PC-9 (cell line): ENCODE results near the gene GLDN. TPM values are rescaled to one million over a fixed set of nuclear protein-coding genes. Genes with fewer than 3 reads are reported as not detected.
"Not testable (repeated sequence)": the region's sequence is repeated elsewhere in the genome, so short reads cannot be mapped to it uniquely, and the experiment has no call there.

Source experiments
- BruUV-seq: library from RNA; stranded (reverse); fragments of 400-500 nt; replicated peaks from 2 replicates; lab custom pipeline; 2021; lab: Mats Ljungman, UMichigan
- CTCF ChIA-PET: fragments of 300-600 bp; sonication (Branson Sonifier 250); formaldehyde crosslinking; loops from one replicate; lab custom pipeline; 2022; ENCODE audit warnings: antibody characterized with exemption; lab: Charles Lee
- POLR2A ChIA-PET: fragments of 300-600 bp; sonication (Branson Sonifier 250); formaldehyde crosslinking; loops from one replicate; lab custom pipeline; 2022; ENCODE audit warnings: antibody characterized with exemption; ENCODE audit not compliant: unreplicated experiment; lab: Charles Lee
- DNase-seq, 2 experiments: peaks; one replicate each; pipeline versions ENCODE4 v3.0.0 to v3.0.0-alpha.2; 2015 to 2022; ENCODE audit warnings: mixed read lengths in 1 of 2
- H2AFZ ChIP-seq: fragments of 200-600 bp; sonication (generic); 2 replicates; pipeline ENCODE4 v1.8.1; 2017; ENCODE audit warnings: antibody characterized with exemption
- H3F3A ChIP-seq: fragments of 200-600 bp; sonication (generic); 2 replicates; pipeline ENCODE4 v1.8.1; 2017; ENCODE audit warnings: antibody characterized with exemption, mild to moderate bottlenecking, low read depth; ENCODE audit not compliant: insufficient read depth
- H3K27ac ChIP-seq: fragments of 200-600 bp; sonication (generic); 2 replicates; pipeline ENCODE4 v1.6.1; 2016; ENCODE audit warnings: mixed run types
- H3K27me3 ChIP-seq: fragments of 200-600 bp; sonication (generic); 2 replicates; pipeline ENCODE4 v1.6.1; 2016; ENCODE audit warnings: low read depth, mixed run types; ENCODE audit not compliant: insufficient read depth
- H3K36me3 ChIP-seq: fragments of 200-600 bp; sonication (generic); 2 replicates; pipeline ENCODE4 v1.6.1; 2016; ENCODE audit warnings: low read depth, mixed run types
- H3K4me1 ChIP-seq: fragments of 200-600 bp; sonication (generic); replicated peaks from 2 replicates; pipeline ENCODE4 v1.6.1; 2016; ENCODE audit warnings: mixed run types; ENCODE audit not compliant: insufficient read depth
- H3K4me2 ChIP-seq: fragments of 200-600 bp; sonication (generic); 2 replicates; pipeline ENCODE4 v1.6.1; 2017; ENCODE audit warnings: mixed run types
- H3K4me3 ChIP-seq: fragments of 200-600 bp; sonication (generic); 2 replicates; pipeline ENCODE4 v1.6.1; 2016; ENCODE audit warnings: mixed run types
- H3K79me2 ChIP-seq: fragments of 200-600 bp; sonication (generic); 2 replicates; pipeline ENCODE4 v1.6.1; 2017; ENCODE audit warnings: low read depth, mixed run types
- H3K9me2 ChIP-seq: fragments of 200-600 bp; sonication (generic); 2 replicates; pipeline ENCODE4 v1.8.1; 2017; ENCODE audit warnings: mild to moderate bottlenecking; ENCODE audit not compliant: insufficient read depth
- H3K9me3 ChIP-seq: fragments of 200-600 bp; sonication (generic); 2 replicates; pipeline ENCODE4 v1.8.1; 2016; ENCODE audit warnings: low read depth; ENCODE audit not compliant: insufficient read depth
- H4K20me1 ChIP-seq: fragments of 200-600 bp; sonication (generic); 2 replicates; pipeline ENCODE4 v1.8.1; 2017; ENCODE audit not compliant: insufficient read depth
- EZH2 ChIP-seq: fragments of 200-600 bp; sonication (generic); IDR thresholded peaks from 2 replicates; pipeline ENCODE4 v1.8.0; 2017; ENCODE audit warnings: antibody characterized with exemption, low read depth
- intact Hi-C: fragments of 100-400 bp; cut with micrococcal nuclease; formaldehyde crosslinking; loops from one replicate; pipeline ENCODE4 v1.10.0; 2022; ENCODE audit not compliant: unreplicated experiment
- total RNA-seq: library from RNA; stranded (reverse); gene quantifications from 2 replicates; pipeline ENCODE4 v1.2.3, GENCODE V29; 2021
- TF ChIP-seq, protein P1 (sequence below): fragments of 200-600 bp; sonication (generic); conservative IDR thresholded peaks from 2 replicates; pipeline ENCODE4 v1.6.1; 2017; ENCODE audit warnings: mixed run types, antibody characterized with exemption, mild to moderate bottlenecking, moderate library complexity

The GLDN gene
- total RNA-seq, 1 experiment from 2014 or later, result not detected

DNA sequence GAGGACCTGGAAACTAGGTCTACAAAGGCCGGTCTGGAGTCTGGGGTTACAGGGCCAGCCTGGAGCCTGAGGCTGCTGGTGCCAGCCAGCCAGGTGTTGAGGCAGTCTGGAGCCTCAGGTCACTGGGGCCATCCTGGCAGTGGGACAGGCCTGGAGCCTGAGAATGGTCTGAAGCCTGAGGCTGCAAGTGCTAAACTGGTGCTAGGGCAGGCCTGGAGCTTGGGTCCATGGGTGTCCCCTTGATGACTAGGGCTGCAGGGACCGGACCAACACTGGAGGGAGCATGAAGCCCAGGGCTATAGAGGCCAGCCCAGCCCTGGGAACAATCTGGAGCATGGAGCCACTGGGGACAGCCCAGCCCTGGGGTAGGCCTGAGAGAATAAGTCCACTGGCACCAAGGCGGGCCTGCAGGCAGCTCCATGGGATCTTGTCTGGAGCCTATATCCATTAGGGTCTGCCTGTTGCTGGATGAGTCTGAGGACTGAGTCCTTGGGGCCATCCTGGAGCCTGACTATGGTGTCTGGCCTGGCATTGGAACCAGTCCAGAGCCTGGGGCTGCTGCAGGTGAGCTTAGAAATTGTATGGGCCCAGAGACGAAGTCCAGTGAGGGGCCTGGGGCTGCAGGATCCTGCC lies 101.9 kb downstream of the GLDN start:
- no peak for DNase-seq
- ChIA-PET POLR2A (no interaction called here), CTCF (no interaction called here)
- H3K4me2 ChIP-seq, result no peak overlapping the region
- no peaks in the 10 kb centered on the region for H3K79me2 ChIP-seq
- no peaks in the 10 kb centered on the region for H3K9me2 ChIP-seq
- no peaks in the 10 kb centered on the region for H3F3A ChIP-seq
- no TSS peak for BruUV-seq
- no peaks in the 10 kb centered on the region for H3K9me3 ChIP-seq
- no peaks in the 10 kb centered on the region for H3K27me3 ChIP-seq
- H3K36me3 ChIP-seq, result no peaks in the 10 kb centered on the region; the same call in 1 of the 2 replicates
- TF ChIP-seq EZH2, result no peak
- TF ChIP-seq, protein P1, sequence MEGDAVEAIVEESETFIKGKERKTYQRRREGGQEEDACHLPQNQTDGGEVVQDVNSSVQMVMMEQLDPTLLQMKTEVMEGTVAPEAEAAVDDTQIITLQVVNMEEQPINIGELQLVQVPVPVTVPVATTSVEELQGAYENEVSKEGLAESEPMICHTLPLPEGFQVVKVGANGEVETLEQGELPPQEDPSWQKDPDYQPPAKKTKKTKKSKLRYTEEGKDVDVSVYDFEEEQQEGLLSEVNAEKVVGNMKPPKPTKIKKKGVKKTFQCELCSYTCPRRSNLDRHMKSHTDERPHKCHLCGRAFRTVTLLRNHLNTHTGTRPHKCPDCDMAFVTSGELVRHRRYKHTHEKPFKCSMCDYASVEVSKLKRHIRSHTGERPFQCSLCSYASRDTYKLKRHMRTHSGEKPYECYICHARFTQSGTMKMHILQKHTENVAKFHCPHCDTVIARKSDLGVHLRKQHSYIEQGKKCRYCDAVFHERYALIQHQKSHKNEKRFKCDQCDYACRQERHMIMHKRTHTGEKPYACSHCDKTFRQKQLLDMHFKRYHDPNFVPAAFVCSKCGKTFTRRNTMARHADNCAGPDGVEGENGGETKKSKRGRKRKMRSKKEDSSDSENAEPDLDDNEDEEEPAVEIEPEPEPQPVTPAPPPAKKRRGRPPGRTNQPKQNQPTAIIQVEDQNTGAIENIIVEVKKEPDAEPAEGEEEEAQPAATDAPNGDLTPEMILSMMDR, result no peak
- H3K27ac ChIP-seq, result no peak overlapping the region
- H2AFZ ChIP-seq, result no peak overlapping the region
- H3K4me3 ChIP-seq, result no peak overlapping the region
- H3K4me1 ChIP-seq, result no peaks in the 10 kb centered on the region
- no peaks in the 10 kb centered on the region for H4K20me1 ChIP-seq
- intact Hi-C loops, result no loop called here

DNA sequence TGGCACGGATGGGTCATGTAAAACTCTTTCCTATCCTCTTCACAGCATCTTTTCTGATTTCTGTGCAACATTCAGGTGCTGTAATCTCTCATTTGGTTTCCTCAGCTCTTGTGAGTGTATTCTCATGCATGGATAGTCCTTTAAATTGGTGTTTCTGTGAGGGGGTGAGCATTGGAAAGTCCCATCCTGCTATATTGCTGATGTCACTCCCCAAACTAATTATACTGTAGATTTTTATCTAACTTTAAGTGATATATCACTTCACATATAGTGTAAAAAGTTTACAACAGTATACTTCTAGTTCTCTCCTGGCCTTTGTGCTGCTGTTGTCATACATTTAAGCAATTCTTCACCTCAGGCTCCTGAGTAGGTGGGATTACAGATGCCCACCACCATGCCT lies 102.7 kb downstream of the GLDN start:
- BruUV-seq, result no TSS peak
- Histone ChIP-seq H3K36me3 (peaks cover 4% of the 10 kb centered on the region; the same call in 1 of the 2 replicates), H3K4me1 (0 out of 2 replicates have a peak, but pooled peaks cover 3% of the 10 kb centered on the region), H2AFZ (no peak overlapping the region), H3K9me2 (no peaks in the 10 kb centered on the region), H3K4me2 (no peak overlapping the region), H3K79me2 (no peaks in the 10 kb centered on the region), H3K27ac (no peak overlapping the region), H4K20me1 (no peaks in the 10 kb centered on the region), H3K27me3 (no peaks in the 10 kb centered on the region), H3K4me3 (no peak overlapping the region), H3K9me3 (no peaks in the 10 kb centered on the region), H3F3A (no peaks in the 10 kb centered on the region)
- CTCF ChIA-PET, result no interaction called here
- TF ChIP-seq EZH2, result no peak
- TF ChIP-seq, protein P1, result no peak
- no peak for DNase-seq
- POLR2A ChIA-PET, result no interaction called here
- intact Hi-C loops, result no loop called here

DNA sequence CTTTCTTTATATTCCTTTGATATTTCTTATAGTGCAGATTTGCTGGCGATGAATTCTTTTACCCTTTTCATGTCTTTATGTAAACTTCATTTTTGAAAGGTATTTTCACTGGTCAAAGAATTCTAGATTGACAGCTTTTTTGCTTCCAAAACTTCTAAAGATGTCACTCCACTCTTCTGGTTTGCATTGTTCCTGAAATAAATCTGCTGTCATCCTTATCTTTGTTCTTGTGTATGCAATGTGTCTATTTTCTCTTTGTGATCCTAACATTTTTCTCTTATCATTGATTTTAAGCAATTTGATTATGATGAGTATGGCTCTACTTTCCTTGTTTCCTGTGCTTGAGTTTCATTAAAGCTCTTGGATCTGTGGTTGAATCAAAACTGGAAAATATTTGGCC lies 103.4 kb downstream of the GLDN start:
- TF ChIP-seq, protein P1, result no peak
- no peak for TF ChIP-seq EZH2
- no peak overlapping the region for H2AFZ ChIP-seq
- BruUV-seq, result no TSS peak
- intact Hi-C loops, result no loop called here
- peaks cover 4% of the 10 kb centered on the region; the same call in 1 of the 2 replicates for H3K36me3 ChIP-seq
- peaks cover 5% of the 10 kb centered on the region for H3F3A ChIP-seq
- H3K27ac ChIP-seq, result no peak overlapping the region
- ChIA-PET POLR2A (no interaction called here), CTCF (no interaction called here)
- no peaks in the 10 kb centered on the region for H3K9me3 ChIP-seq
- H3K4me3 ChIP-seq, result no peak overlapping the region
- DNase-seq, result no peak
- no peaks in the 10 kb centered on the region for H3K79me2 ChIP-seq
- peaks cover 10% of the 10 kb centered on the region for H3K4me1 ChIP-seq
- H3K4me2 ChIP-seq, result no peak overlapping the region
- H3K27me3 ChIP-seq, result no peaks in the 10 kb centered on the region
- no peaks in the 10 kb centered on the region for H4K20me1 ChIP-seq
- no peaks in the 10 kb centered on the region for H3K9me2 ChIP-seq

DNA sequence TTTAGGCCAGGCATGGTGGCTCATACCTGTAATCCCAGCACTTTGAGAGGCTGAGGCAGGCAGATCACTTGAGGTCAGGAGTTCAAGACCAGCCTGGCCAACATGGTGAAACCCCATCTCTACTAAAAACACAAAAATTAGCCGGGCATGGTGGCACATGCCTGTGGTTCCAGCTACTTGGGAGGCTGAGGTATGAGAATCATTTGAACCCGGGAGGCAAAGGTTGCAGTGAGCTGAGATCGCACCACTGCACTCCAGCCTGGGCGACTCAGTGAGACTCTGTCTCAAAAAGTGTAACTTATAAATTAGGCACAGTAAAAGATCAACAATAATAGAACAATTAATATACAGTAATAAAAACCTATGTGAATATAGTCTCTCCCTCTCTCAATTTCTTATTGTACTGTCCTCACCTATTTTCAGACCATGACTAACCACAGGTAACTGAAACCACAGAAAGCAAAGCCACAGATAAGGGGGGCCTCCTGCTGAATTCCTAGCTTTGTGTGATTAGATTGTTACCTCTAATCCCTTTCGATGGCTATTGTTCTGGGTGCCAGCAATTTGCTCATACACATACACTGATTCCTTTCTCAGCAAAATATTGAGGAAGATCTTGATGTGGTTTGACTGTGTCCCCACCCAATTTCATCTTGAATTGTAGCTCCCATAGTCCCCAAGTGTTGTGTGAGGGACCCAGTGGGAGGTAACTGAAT lies 104.7 kb downstream of the GLDN start:
- Histone ChIP-seq H3F3A (peaks cover 13% of the 10 kb centered on the region), H3K4me1 (peaks cover 24% of the 10 kb centered on the region)
- H2AFZ ChIP-seq, H3K79me2 ChIP-seq, H4K20me1 ChIP-seq, H3K4me2 ChIP-seq, H3K27me3 ChIP-seq, H3K36me3 ChIP-seq, intact Hi-C loops, H3K9me3 ChIP-seq, H3K27ac ChIP-seq, BruUV-seq, POLR2A ChIA-PET, H3K9me2 ChIP-seq, H3K4me3 ChIP-seq: not testable (repeated sequence)
- CTCF ChIA-PET, result interaction anchor here (0.6 kb wide), 1 partner anchor 66 kb away, joined by 3 read pairs; no protein-coding TSS in a partner anchor
- DNase-seq, result peak; percentile 38 to 44
